H1 (cell line): Measurements from ENCODE around the gene TACSTD2. TPM values are rescaled to one million over a fixed set of nuclear protein-coding genes. Genes with fewer than 3 reads are reported as not detected.

Experiments
- CHD2 ChIP-seq: IDR thresholded peaks from 2 replicates; pipeline ENCODE4 v1.6.1; 2012; ENCODE audit warnings: low read length, improper control_type of control experiment
- GABPA ChIP-seq: IDR thresholded peaks from 2 replicates; pipeline ENCODE4 v1.6.1; 2011; ENCODE audit warnings: mild to moderate bottlenecking, low read length, moderate library complexity, borderline replicate concordance; ENCODE audit not compliant: insufficient read depth
- KDM5A ChIP-seq: fragments of 200-600 bp; IDR thresholded peaks from 2 replicates; pipeline ENCODE4 v1.7.1; 2012; ENCODE audit warnings: mild to moderate bottlenecking, low read length, inconsistent platforms, mixed read lengths
- NRF1 ChIP-seq: IDR thresholded peaks from 2 replicates; pipeline ENCODE4 v1.6.1; 2011; ENCODE audit warnings: mild to moderate bottlenecking, low read depth, low read length, improper control_type of control experiment
- PHF8 ChIP-seq: fragments of 200-600 bp; sonication (generic); conservative IDR thresholded peaks from 2 replicates; pipeline ENCODE4 v1.7.1; 2012; ENCODE audit warnings: low read depth, mild to moderate bottlenecking, inconsistent platforms, low read length, moderate library complexity
- RXRA ChIP-seq: IDR thresholded peaks from 2 replicates; pipeline ENCODE4 v1.6.1; 2011; ENCODE audit warnings: low read depth, mild to moderate bottlenecking, low read length, moderate library complexity; ENCODE audit not compliant: insufficient read depth
- SIX5 ChIP-seq: IDR thresholded peaks from 2 replicates; pipeline ENCODE4 v1.6.1; 2011; ENCODE audit warnings: mild to moderate bottlenecking, low read depth, low read length
- polyA plus RNA-seq, 7 experiments: library from polyadenylated mRNA; depleted of rRNA in 3 of 7; stranded (reverse) in 5 of 7; unstranded in 2 of 7; fragments of >200 nt in 5 of 7; fragments of 200-250 nt in 2 of 7; gene quantifications; 1 replicate in 5 of 7; 2 replicates in 1 of 7; 4 replicates in 1 of 7; pipeline versions ENCODE4 v1.2.1 to v1.2.3, GENCODE V29; 2011 to 2013; ENCODE audit warnings: missing spikeins in 2 of 7, mixed read lengths in 2 of 7
- total RNA-seq: library from RNA; stranded (reverse); fragmentation: NEBNext Ultra II Directional; extraction: Animal tissue kit (Norgen Biotek cat#: 25700); gene quantifications from 2 replicates; pipeline ENCODE4 v1.2.1, GENCODE V29; 2021

Gene TACSTD2
- total and polyA plus RNA-seq, 2 of the 8 experiments (the other 6 are each of a cell fraction or from before 2014, with no cell fraction given) = 0.76 to 0.85 TPM

- TF ChIP-seq RXRA = no peak
- no peak for TF ChIP-seq NRF1
- no peak for TF ChIP-seq GABPA
- TF ChIP-seq CHD2 = no peak
- TF ChIP-seq SIX5 = no peak
- no peak for TF ChIP-seq KDM5A
- TF ChIP-seq PHF8 = no peak
Observed at GRCh38 chr1:58529284-58529683, 47.8 kb downstream of the TACSTD2 start (continued).
